GM18505 (cell line): ENCODE measurements around the gene LOX.
"Not testable (repeated sequence)": the region's sequence is repeated elsewhere in the genome, so short reads cannot be mapped to it uniquely, and the experiment has no call there.

Source experiments
- ATAC-seq: cut with Tn5 transposase; IDR thresholded peaks from one replicate; pipeline ENCODE4 v1.9.1; 2021; ENCODE audit not compliant: unreplicated experiment
- POLR2A ChIP-seq: IDR thresholded peaks from 4 replicates; pipeline ENCODE4 v1.6.1; 2011; ENCODE audit warnings: borderline replicate concordance; ENCODE audit not compliant: insufficient read depth, insufficient read length; ENCODE audit errors: extremely low read depth

The LOX gene

GRCh38 chr5:122112063-122112462 is 34.0 kb upstream of the LOX start:
- no peak for TF ChIP-seq POLR2A
- ATAC-seq: no peak

GRCh38 chr5:122111460-122111859 is 33.4 kb upstream of the LOX start:
- no peak for ATAC-seq
- TF ChIP-seq POLR2A: no peak

- no peak for TF ChIP-seq POLR2A
- ATAC-seq: no peak
These were observed 32.9 kb upstream of the LOX start for GRCh38 chr5:122110987-122111386.

GRCh38 chr5:122107016-122107415 is 29.0 kb upstream of the LOX start:
- no peak for ATAC-seq
- no peak for TF ChIP-seq POLR2A

GRCh38 chr5:122105909-122106308 is 27.9 kb upstream of the LOX start:
- TF ChIP-seq POLR2A: no peak
- no peak for ATAC-seq

- ATAC-seq: no peak
These were observed 24.8 kb upstream of the LOX start for GRCh38 chr5:122102825-122103224.

GRCh38 chr5:122101636-122102285 is 23.7 kb upstream of the LOX start:
- no peak for TF ChIP-seq POLR2A

More at GRCh38 chr5:122102825-122103224, 24.8 kb upstream of the LOX start:
- no peak for TF ChIP-seq POLR2A

GRCh38 chr5:122099060-122099790 is 21.2 kb upstream of the LOX start:
- no peak for ATAC-seq

More at GRCh38 chr5:122101636-122102285, 23.7 kb upstream of the LOX start:
- ATAC-seq: peak; percentile 85

GRCh38 chr5:122097391-122097790 is 19.3 kb upstream of the LOX start:
- no peak for TF ChIP-seq POLR2A

More at GRCh38 chr5:122099060-122099790, 21.2 kb upstream of the LOX start:
- no peak for TF ChIP-seq POLR2A

GRCh38 chr5:122095158-122095557 is 17.1 kb upstream of the LOX start:
- TF ChIP-seq POLR2A: no peak
- no peak for ATAC-seq

More at GRCh38 chr5:122097391-122097790, 19.3 kb upstream of the LOX start:
- no peak for ATAC-seq

GRCh38 chr5:122094251-122094650 is 16.2 kb upstream of the LOX start:
- ATAC-seq: not testable (repeated sequence)

- ATAC-seq: no peak
- TF ChIP-seq POLR2A: no peak
These were observed 15.5 kb upstream of the LOX start for GRCh38 chr5:122093415-122094180.

GRCh38 chr5:122091936-122092600 is 14.0 kb upstream of the LOX start:
- TF ChIP-seq POLR2A: no peak
- no peak for ATAC-seq
